SK-N-SH treated with all-trans-retinoic acid at 6 μM for 48 hours (cell line): ENCODE data around the gene TMOD3.

Experiments
- CSDC2 ChIP-seq: fragments of 250-450 bp; sonication (Bioruptor Pico); IDR thresholded peaks from 2 replicates; pipeline ENCODE4 v1.5.0; 2020; ENCODE audit warnings: mild to moderate bottlenecking, moderate library complexity
- GLIS3 ChIP-seq: fragments of 250-450 bp; sonication (Bioruptor Pico); IDR thresholded peaks from 2 replicates; pipeline ENCODE4 v1.5.0; 2020; ENCODE audit warnings: mild to moderate bottlenecking, moderate library complexity
- POU6F1 ChIP-seq: fragments of 250-450 bp; sonication (Bioruptor Pico); IDR thresholded peaks from 2 replicates; pipeline ENCODE4 v1.8.0; 2021; ENCODE audit warnings: low read depth, mild to moderate bottlenecking, moderate library complexity, borderline replicate concordance
- PPARA ChIP-seq: fragments of 250-450 bp; sonication (Bioruptor Pico); IDR thresholded peaks from 2 replicates; pipeline ENCODE4 v1.5.0; 2020; ENCODE audit warnings: mild to moderate bottlenecking, borderline replicate concordance
- RARB ChIP-seq: fragments of 250-450 bp; sonication (Bioruptor Pico); IDR thresholded peaks from 2 replicates; pipeline ENCODE4 v1.8.0; 2021; ENCODE audit warnings: mild to moderate bottlenecking, moderate library complexity
- TCF4 ChIP-seq: fragments of 250-450 bp; sonication (Bioruptor Pico); IDR thresholded peaks from 2 replicates; pipeline ENCODE4 v1.8.0; 2021; ENCODE audit warnings: mild to moderate bottlenecking, moderate library complexity, borderline replicate concordance
- ZNF70 ChIP-seq: fragments of 450-650 bp; formaldehyde crosslinking; IDR thresholded peaks from 2 replicates; pipeline ENCODE4 v1.5.0; 2020; ENCODE audit warnings: mild to moderate bottlenecking, moderate library complexity
- TF ChIP-seq, protein P1 (sequence below): fragments of 250-450 bp; sonication (Bioruptor Pico); IDR thresholded peaks from 2 replicates; pipeline ENCODE4 v1.5.1; 2020; ENCODE audit warnings: low read depth, mild to moderate bottlenecking, moderate library complexity

GRCh38 chr15:51889486-51889885, 60.0 kb downstream of the TMOD3 start:
- no peak for TF ChIP-seq RARB (CRISPR knock-in tag)
- TF ChIP-seq, protein P1, sequence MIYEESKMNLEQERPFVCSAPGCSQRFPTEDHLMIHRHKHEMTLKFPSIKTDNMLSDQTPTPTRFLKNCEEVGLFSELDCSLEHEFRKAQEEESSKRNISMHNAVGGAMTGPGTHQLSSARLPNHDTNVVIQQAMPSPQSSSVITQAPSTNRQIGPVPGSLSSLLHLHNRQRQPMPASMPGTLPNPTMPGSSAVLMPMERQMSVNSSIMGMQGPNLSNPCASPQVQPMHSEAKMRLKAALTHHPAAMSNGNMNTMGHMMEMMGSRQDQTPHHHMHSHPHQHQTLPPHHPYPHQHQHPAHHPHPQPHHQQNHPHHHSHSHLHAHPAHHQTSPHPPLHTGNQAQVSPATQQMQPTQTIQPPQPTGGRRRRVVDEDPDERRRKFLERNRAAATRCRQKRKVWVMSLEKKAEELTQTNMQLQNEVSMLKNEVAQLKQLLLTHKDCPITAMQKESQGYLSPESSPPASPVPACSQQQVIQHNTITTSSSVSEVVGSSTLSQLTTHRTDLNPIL (CRISPR knock-in tag): no peak
- TF ChIP-seq CSDC2 (CRISPR knock-in tag): no peak
- no peak for TF ChIP-seq GLIS3
- no peak for TF ChIP-seq PPARA (CRISPR knock-in tag)
- TF ChIP-seq ZNF70: no peak
- TF ChIP-seq TCF4 (CRISPR knock-in tag): no peak
- no peak for TF ChIP-seq POU6F1 (CRISPR knock-in tag)
